ENCODE measurements around the gene SZT2. TPM values are rescaled to one million over a fixed set of nuclear protein-coding genes. Genes with fewer than 3 reads are reported as not detected.
"Not testable (repeated sequence)": the region's sequence is repeated elsewhere in the genome, so short reads cannot be mapped to it uniquely, and the experiment has no call there.

The SZT2 gene
- total RNA-seq, 1 donor from 2014 or later, result 63.6 TPM

DNA sequence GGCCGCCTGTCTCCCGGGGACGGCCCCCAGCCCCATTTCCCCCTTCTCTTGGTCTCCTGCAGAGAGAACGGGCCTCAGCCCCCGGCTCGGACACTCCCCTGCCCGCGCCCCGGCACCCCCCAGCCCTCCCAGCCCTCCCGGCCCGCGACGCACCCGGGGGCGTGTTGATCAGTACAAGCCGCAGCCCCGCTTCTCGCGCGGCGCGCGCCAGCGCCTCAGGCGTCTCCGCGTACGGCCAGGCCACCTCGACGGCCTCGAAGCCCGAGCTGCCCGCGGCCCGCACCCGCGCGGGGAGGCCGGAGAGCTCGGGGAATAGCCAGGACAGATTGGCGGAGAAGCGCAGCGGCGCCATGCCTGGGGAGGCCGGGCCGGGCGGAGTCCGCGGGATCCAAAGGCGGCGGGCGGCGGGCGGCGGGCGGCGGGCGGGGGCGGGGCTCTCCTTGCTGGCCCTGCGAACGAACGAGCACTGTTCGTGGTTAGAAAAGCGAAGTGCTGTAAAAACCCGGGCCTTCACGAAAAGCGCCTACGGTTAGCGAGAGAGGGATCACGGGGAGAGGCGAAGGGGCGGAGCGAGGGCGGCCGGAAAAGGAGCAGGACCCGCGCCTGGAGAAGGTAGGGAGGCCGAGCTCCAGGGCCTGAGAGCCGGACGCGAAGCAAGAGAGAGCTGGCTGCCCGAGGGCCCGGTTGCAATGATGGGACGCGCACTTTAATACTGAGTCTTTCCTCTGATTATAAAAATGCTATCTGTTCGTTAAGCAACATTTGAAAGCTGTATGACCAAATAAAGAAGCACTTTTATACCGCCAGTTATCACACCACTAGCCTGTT, 64.0 kb downstream of the SZT2 start, which contains the start of gene HYI:
Gene HYI, minus strand, starts transcription at position 490 of the 828 bp plus-strand sequence. Its CDS starts 138 bp downstream, at position 352.
- Mint-ChIP-seq H3K27me3 (ENCODE audit: unreplicated experiment) (no peaks in the 10 kb centered on the region), H3K9me3 (ENCODE audit: unreplicated experiment) (peaks cover 7% of the 10 kb centered on the region), H3K36me3 (ENCODE audit: unreplicated experiment) (peaks cover 30% of the 10 kb centered on the region), H3K4me1 (ENCODE audit: unreplicated experiment) (peaks cover 23% of the 10 kb centered on the region), H3K4me3 (ENCODE audit: unreplicated experiment) (peak within 1 kb of the TSS; percentile 84), H3K27ac (ENCODE audit: unreplicated experiment) (peak within 1 kb of the TSS; percentile 95)
- peak; percentile 92 for DNase-seq (ENCODE audit: extremely low spot score, unreplicated experiment)
- TF ChIP-seq, protein P1, sequence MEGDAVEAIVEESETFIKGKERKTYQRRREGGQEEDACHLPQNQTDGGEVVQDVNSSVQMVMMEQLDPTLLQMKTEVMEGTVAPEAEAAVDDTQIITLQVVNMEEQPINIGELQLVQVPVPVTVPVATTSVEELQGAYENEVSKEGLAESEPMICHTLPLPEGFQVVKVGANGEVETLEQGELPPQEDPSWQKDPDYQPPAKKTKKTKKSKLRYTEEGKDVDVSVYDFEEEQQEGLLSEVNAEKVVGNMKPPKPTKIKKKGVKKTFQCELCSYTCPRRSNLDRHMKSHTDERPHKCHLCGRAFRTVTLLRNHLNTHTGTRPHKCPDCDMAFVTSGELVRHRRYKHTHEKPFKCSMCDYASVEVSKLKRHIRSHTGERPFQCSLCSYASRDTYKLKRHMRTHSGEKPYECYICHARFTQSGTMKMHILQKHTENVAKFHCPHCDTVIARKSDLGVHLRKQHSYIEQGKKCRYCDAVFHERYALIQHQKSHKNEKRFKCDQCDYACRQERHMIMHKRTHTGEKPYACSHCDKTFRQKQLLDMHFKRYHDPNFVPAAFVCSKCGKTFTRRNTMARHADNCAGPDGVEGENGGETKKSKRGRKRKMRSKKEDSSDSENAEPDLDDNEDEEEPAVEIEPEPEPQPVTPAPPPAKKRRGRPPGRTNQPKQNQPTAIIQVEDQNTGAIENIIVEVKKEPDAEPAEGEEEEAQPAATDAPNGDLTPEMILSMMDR (IDR thresholded peaks at IDR 0.05), result no peak

DNA sequence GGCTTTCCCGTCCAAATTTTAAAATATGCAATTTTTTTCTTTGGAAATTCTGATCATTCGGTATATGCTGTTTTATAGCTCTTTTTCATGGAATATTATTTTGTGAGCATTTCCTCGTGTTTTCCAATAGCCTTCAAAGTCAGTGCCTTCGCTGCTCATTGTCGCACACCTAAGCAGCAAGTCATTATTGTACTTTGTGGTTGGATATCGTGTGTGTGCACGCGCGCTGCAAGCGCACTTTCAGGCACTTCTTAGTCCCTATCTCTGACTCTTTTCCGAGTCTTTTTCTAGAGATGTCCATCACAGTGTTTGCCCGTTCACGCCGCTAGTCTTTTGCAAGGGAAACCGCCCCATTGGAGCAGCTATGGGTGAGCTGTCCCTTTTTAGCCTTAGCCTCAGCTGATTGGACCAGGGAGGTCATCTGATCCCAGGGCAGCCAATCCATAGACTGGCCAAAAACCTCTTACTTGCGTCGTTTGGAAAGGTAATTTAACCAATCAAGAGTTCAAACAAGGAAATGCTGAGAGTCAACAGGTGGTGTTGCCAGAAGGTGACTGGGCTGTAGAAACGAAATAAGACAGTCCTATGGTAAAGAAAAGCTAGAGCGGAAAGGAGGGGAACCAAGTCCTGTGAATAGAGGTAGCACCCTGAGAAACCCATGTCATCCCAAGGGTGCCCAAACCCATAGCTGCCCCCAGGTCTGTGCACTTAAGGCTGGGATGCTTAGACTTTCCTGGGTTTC, 64.7 kb downstream of the SZT2 start:
- H3K4me1 Mint-ChIP-seq (ENCODE audit: unreplicated experiment), result peaks cover 23% of the 10 kb centered on the region
- peaks cover 22% of the 10 kb centered on the region for H3K36me3 Mint-ChIP-seq (ENCODE audit: unreplicated experiment)
- peak; percentile 66 for DNase-seq (ENCODE audit: extremely low spot score, unreplicated experiment)
- H3K27me3 Mint-ChIP-seq (ENCODE audit: unreplicated experiment), result no peaks in the 10 kb centered on the region
- H3K4me3 Mint-ChIP-seq (ENCODE audit: unreplicated experiment), result peak overlapping the region; percentile 84
- TF ChIP-seq, protein P1 (IDR thresholded peaks at IDR 0.05), result no peak
- H3K27ac Mint-ChIP-seq (ENCODE audit: unreplicated experiment), result peak overlapping the region; percentile 95
- H3K9me3 Mint-ChIP-seq (ENCODE audit: unreplicated experiment), result peaks cover 7% of the 10 kb centered on the region

GRCh38 chr1:43455213-43455889, 65.7 kb downstream of the SZT2 start:
- H3K27me3 Mint-ChIP-seq (ENCODE audit: unreplicated experiment), result no peaks in the 10 kb centered on the region
- TF ChIP-seq, protein P1 (IDR thresholded peaks at IDR 0.05), result no peak
- peaks cover 23% of the 10 kb centered on the region for H3K4me1 Mint-ChIP-seq (ENCODE audit: unreplicated experiment)
- peaks cover 7% of the 10 kb centered on the region for H3K9me3 Mint-ChIP-seq (ENCODE audit: unreplicated experiment)
- H3K27ac Mint-ChIP-seq (ENCODE audit: unreplicated experiment), result no peak overlapping the region
- H3K4me3 Mint-ChIP-seq (ENCODE audit: unreplicated experiment), result no peak overlapping the region
- H3K36me3 Mint-ChIP-seq (ENCODE audit: unreplicated experiment), result peaks cover 16% of the 10 kb centered on the region
- no peak for DNase-seq (ENCODE audit: extremely low spot score, unreplicated experiment)

GRCh38 chr1:43458379-43458778, 68.7 kb downstream of the SZT2 start:
- DNase-seq (ENCODE audit: extremely low spot score, unreplicated experiment); H3K4me3 Mint-ChIP-seq (ENCODE audit: unreplicated experiment); H3K27ac Mint-ChIP-seq (ENCODE audit: unreplicated experiment); H3K36me3 Mint-ChIP-seq (ENCODE audit: unreplicated experiment); H3K27me3 Mint-ChIP-seq (ENCODE audit: unreplicated experiment); H3K9me3 Mint-ChIP-seq (ENCODE audit: unreplicated experiment): not testable (repeated sequence)
- H3K4me1 Mint-ChIP-seq (ENCODE audit: unreplicated experiment), result peaks cover 12% of the 10 kb centered on the region

DNA sequence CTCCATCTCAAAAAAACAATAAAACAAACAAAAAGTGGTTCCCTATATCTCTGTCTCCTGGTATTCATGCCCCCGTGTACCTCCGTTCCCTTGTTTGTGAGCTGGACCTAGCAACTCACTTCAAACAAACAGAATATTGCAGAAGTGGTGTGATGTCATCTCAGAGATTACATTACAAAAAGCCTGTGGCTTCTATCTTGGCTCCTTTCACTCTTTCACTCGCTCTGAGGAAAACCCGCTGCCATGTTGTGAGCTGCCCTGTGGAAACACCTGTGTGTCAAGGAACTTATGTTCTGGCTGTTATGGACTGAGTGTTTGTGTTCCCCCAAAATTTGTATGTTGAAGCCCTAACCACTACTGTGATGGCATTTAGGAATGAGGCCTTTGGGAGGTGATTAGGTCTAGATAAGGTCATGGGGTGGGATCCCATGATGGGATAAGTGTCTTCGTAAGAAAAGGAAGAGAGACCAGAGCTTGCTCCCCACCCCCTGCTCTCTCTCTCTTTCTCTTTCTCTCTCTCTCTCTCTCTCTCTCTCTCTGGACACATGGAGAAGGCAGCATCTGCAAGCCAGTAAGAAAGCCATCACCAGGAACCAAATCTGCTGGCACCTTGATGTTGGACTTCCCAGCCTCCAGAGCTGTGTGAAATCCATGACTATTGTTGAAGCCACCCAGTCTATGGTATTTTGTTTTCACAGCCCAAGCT, 71.4 kb downstream of the SZT2 start:
- DNase-seq (ENCODE audit: extremely low spot score, unreplicated experiment), result no peak
- no peaks in the 10 kb centered on the region for H3K36me3 Mint-ChIP-seq (ENCODE audit: unreplicated experiment)
- no peak overlapping the region for H3K4me3 Mint-ChIP-seq (ENCODE audit: unreplicated experiment)
- H3K27ac Mint-ChIP-seq (ENCODE audit: unreplicated experiment), result no peak overlapping the region
- TF ChIP-seq, protein P1 (IDR thresholded peaks at IDR 0.05), result no peak
- H3K4me1 Mint-ChIP-seq (ENCODE audit: unreplicated experiment), result peaks cover 2% of the 10 kb centered on the region
- H3K9me3 Mint-ChIP-seq (ENCODE audit: unreplicated experiment), result peaks cover 7% of the 10 kb centered on the region
- H3K27me3 Mint-ChIP-seq (ENCODE audit: unreplicated experiment), result no peaks in the 10 kb centered on the region
